ENCODE results near the gene NAXD. TPM values are rescaled to one million over a fixed set of nuclear protein-coding genes. Genes with fewer than 3 reads are reported as not detected.
"Not testable (repeated sequence)": the region's sequence is repeated elsewhere in the genome, so short reads cannot be mapped to it uniquely, and the experiment has no call there.

The NAXD gene
- total RNA-seq, 1 experiment from 2014 or later, result 12.3 TPM

DNA sequence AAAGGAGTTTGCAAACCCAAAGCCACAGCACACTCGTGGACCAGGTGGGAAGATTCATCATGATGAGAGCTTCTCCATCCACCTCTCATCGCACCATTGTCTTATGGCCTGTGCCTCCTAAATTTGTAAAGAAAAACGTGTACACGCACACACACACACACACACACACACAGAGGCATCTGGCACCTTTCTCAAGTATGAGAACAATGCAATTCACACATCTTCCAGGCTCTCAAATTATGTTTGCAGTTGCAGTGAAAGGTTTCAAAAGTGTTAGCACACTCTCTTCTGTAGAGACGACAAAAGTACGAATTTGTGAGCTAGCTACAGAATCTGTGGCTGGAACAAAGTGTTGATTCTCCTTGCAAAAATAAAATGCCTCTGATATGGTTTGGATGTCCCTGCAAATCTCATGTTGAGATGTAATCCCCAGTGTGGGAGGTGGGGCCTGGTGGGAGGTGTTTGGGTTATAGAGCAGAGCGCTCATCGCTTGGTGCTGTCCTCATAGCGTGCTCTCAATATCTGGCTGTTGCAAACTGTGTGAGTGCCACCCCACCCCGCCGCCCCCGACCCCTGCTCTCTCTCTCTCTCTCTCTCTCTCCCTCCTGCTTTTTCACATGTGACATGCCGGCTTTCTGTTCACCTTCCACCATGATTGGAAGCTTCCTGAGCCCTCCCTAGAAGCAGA, 32.0 kb upstream of the NAXD start:
- no peak for DNase-seq
- Histone ChIP-seq H3K36me3 (no peaks in the 10 kb centered on the region), H3K27me3 (no peaks in the 10 kb centered on the region), H3K4me3 (no peak overlapping the region), H3K9me3 (no peaks in the 10 kb centered on the region)

- DNase-seq, result no peak
Observed at GRCh38 chr13:110589793-110590390, 25.5 kb upstream of the NAXD start.

GRCh38 chr13:110590577-110590976, 24.8 kb upstream of the NAXD start:
- Histone ChIP-seq H3K4me3 (no peak overlapping the region), H3K27me3 (no peaks in the 10 kb centered on the region), H3K36me3 (no peaks in the 10 kb centered on the region), H3K9me3 (no peaks in the 10 kb centered on the region)
- DNase-seq, result no peak

More at GRCh38 chr13:110589793-110590390, 25.5 kb upstream of the NAXD start:
- H3K27me3 ChIP-seq, result no peaks in the 10 kb centered on the region
- H3K4me3 ChIP-seq, result no peak overlapping the region
- no peaks in the 10 kb centered on the region for H3K36me3 ChIP-seq
- H3K9me3 ChIP-seq, result no peaks in the 10 kb centered on the region

- no peaks in the 10 kb centered on the region for H3K36me3 ChIP-seq
- H3K9me3 ChIP-seq, result no peaks in the 10 kb centered on the region
- no peak for DNase-seq
- H3K4me3 ChIP-seq, result no peak overlapping the region
- H3K27me3 ChIP-seq, result no peaks in the 10 kb centered on the region
Observed at GRCh38 chr13:110592665-110593064, 22.7 kb upstream of the NAXD start.

DNA sequence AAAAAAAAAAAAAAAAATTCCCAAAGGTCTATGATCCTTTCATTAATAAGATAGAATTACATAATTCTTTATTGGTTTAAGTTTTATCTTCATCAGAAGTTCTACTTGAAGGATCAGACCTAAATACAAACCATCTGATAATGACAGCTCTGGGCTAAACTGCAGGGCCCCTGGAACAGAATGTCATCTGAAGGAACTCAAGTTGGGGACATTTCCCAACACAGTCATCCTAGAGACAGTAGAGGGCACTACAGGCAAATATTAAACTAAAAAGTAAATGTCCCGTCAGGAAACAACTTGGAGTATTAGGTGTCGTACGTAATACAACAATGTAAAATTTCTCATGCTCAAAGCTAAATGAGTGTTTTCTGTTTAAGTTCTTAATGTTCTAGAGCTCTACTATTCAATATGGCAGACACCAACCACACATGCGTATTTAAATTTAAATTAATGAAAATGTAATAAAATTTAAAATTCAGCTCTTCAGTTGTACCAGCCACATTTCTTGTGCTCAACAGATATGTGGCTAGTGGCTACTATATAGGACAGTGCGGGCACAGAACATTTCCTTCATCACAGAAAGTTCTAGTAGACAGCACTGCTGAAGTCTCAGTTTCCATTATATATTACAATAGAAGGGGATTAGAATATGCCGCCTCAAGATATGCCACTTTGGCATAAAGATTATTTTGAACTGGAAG, 21.8 kb upstream of the NAXD start:
- H3K9me3 ChIP-seq, result no peaks in the 10 kb centered on the region
- no peaks in the 10 kb centered on the region for H3K27me3 ChIP-seq
- no peaks in the 10 kb centered on the region for H3K36me3 ChIP-seq
- no peak overlapping the region for H3K4me3 ChIP-seq
- no peak for DNase-seq

DNA sequence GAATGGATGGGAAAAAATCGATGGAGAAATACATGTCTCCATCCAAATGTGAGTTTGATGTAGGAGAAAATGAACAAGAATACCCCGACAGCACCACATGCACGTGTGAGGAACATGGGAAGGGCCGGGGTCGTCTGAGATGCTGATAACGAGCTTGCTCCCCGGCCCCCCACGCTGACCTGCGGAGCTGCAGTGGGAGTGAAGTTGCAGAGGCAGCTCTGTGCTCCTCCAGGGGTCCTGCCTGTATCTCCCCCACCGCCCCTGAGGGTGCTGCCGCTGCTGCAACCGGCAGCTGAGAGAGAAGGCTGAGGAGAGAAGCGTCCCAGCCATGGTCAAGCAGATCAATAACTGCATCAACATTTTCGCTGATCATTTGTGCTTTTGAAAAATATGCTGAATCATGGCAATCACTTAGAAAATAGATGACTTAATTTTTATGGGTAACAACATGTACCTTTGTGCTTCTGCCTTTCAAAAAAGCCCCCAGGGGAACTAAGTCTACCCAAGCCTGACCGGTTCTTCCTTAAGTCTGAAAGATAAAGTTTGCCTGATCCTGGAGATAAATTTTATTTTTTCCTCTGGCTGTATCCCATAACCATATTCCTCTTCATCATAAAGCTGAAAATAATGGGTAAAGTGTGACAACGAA, 18.2 kb upstream of the NAXD start:
- H3K27me3 ChIP-seq, result no peaks in the 10 kb centered on the region
- no peaks in the 10 kb centered on the region for H3K9me3 ChIP-seq
- H3K4me3 ChIP-seq, result no peak overlapping the region
- H3K36me3 ChIP-seq, result no peaks in the 10 kb centered on the region
- DNase-seq, result no peak

GRCh38 chr13:110600261-110600819, 15.0 kb upstream of the NAXD start:
- no peak for DNase-seq
- Histone ChIP-seq H3K9me3 (no peaks in the 10 kb centered on the region), H3K4me3 (no peak overlapping the region), H3K27me3 (no peaks in the 10 kb centered on the region), H3K36me3 (no peaks in the 10 kb centered on the region)

DNA sequence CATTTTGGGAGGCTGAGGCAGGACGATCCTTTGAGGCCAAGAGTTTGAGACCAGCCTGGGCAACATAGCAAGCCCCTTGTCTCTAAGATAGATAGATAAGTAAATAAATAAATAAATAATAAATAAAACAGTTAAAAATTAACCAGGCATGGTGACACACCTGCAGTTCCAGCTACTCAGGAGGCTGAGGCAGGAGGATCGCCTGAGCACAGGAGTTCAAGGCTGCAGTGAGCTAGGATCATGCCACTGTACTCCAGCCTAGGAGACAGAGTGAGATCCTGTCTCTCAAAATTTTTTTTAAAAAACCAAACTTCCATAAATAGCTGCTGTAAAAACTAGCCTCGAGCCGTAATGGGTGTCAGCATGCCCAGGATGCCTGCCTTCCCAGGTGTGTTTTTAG, 14.4 kb upstream of the NAXD start:
- DNase-seq, result no peak
- Histone ChIP-seq H3K27me3 (no peaks in the 10 kb centered on the region), H3K36me3 (no peaks in the 10 kb centered on the region), H3K9me3 (no peaks in the 10 kb centered on the region), H3K4me3 (no peak overlapping the region)

DNA sequence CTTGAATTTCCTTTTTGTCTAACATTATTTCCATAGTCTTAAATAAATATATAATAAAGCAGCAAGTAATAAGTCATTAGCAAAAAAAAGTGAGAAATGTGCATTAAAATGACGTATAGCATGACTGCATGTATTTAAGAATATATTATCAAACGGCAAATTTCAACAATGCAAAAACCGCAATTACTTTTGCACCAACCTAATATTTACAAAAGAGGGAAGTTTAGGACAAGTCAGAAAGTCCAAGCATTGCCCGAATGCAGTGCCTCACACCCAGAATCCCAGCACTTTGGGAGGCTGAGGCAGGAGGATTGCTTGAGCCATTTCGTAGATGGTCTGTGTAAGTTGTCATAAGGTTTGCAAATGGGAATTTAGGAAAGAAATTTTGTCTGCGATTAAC, 10.2 kb upstream of the NAXD start:
- Histone ChIP-seq H3K36me3 (no peaks in the 10 kb centered on the region), H3K27me3 (no peaks in the 10 kb centered on the region), H3K9me3 (no peaks in the 10 kb centered on the region), H3K4me3 (no peak overlapping the region)
- DNase-seq, result no peak

DNA sequence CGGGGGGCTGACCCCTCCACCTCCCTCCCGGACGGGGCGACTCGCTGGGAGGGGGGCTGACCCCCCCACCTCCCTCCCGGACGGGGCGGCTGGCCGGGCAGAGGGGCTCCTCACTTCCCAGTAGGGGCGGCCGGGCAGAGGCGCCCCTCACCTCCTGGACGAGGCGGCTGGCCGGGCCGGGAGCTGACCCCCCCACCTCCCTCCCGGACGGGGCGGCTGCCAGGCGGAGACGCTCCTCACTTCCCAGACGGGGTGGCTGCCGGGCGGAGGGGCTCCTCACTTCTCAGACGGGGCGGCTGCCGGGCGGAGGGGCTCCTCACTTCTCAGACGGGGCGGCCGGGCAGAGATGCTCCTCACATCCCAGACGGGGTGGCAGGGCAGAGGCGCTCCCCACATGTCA, 9.1 kb upstream of the NAXD start:
- DNase-seq, H3K27me3 ChIP-seq, H3K36me3 ChIP-seq, H3K4me3 ChIP-seq, H3K9me3 ChIP-seq: not testable (repeated sequence)

GRCh38 chr13:110607675-110608224, 7.6 kb upstream of the NAXD start:
- Histone ChIP-seq H3K4me3 (no peak overlapping the region), H3K36me3 (no peaks in the 10 kb centered on the region), H3K9me3 (no peaks in the 10 kb centered on the region), H3K27me3 (no peaks in the 10 kb centered on the region)
- no peak for DNase-seq

- no peaks in the 10 kb centered on the region for H3K9me3 ChIP-seq
- H3K27me3 ChIP-seq, result no peaks in the 10 kb centered on the region
- peak; percentile 26 for DNase-seq
- peak overlapping the region; percentile 43 for H3K4me3 ChIP-seq
- H3K36me3 ChIP-seq, result no peaks in the 10 kb centered on the region
Observed at GRCh38 chr13:110610955-110611595, 4.3 kb upstream of the NAXD start.

DNA sequence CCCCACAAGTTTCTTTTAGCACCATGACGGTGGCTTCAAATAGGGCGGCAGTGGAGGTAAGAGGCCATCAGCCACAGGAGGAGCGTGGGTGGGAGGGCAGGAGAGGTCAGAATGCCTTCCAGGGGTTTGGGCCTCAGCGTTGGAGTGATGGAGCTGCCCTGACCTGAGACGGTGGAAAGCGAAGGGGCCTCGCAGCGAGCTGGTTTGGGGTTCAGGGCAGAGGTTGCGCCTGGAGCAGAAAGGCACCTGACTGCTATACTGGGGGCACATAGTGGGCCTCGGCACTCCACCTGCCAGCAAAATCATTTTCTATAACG, 382 bp upstream of the NAXD start:
- Histone ChIP-seq H3K36me3 (peaks cover 3% of the 10 kb centered on the region; the same call in 1 of the 2 replicates), H3K9me3 (no peaks in the 10 kb centered on the region), H3K27me3 (no peaks in the 10 kb centered on the region), H3K4me3 (peak overlapping the region; percentile 93)
- DNase-seq, result no peak

DNA sequence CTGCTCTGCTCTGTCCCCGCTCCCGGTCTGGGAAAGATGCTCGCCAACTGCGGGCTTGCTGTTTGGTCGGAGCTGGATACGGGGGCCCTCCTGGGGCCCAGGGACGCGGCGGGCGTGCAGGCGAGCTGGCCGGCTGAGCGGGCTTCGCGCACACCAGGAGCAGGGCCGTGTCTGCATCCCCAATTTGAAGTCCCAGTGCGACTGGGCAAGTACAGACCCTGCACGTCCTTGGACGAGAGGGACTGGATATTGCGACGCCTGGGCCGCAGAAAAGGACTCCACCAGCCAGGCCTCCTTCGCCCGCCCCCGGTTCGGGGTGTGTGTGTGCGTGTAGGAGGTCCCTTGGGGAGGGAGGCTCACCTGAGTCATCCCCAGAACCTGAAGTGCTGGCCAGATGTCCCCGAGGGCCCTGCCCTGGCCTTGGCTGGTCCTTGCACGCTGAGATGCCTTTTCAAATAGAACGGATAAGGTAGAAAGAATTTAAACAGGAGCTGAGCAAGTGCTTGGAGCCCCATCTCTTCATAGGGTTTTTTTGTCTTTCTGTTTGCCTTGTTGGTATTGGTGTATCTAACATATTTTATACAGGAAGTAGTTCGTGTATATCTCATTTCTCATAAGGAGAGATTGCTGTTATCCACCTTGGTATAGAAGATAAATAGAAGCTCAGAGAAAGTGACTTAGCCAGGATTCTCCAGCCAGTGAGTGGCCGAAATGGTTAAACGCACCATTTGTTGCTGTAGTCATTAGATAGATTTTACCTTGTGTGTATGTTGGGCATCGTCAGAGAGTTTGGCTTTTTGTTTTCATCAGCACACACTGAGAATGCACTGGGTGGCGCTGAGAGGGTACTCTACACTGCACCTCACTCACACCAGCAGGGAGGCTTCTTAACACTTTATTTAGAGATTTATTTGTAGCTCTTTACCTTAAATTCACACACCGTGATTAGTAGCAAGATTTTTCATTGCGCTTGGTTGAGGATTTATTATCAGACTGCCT, 1.1 kb downstream of the NAXD start:
- Histone ChIP-seq H3K9me3 (no peaks in the 10 kb centered on the region), H3K27me3 (no peaks in the 10 kb centered on the region), H3K4me3 (peak overlapping the region; percentile 93), H3K36me3 (peaks cover 3% of the 10 kb centered on the region)
- DNase-seq, result peak; percentile 68

DNA sequence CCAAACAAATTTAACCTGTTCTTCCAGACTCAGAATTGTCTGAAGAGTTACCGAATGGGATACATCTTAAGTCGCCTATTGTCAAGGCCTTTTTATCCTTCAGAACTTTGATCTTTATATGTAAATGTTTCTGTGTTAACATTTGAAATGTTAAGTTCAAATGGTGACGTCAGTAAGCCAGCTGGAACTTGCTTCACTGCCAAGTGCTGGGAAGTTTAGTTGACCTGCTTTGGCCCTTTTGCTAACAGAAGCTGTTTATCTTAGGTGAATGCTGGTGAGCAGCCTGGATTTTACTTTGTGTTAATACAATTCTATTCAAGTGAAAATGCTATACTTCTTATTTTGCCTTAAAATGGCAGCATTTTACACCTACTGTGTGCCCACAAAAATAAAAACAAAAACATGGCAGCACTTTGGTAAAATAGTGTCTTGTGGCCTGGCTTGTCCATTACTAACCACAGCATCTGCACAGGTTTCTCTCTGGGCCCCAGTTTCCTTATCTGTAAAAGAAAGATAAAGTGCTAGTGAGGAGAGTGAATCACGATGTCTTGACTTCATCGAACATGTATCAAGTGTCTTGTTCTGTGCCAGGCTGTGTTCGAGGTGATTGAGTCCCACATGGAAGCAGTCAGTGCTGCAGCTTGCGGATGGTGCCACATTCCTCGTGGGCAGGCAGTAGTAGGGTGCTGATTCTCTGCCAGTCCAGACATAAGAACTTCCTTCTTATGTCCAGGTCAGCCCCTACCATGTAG, 2.2 kb downstream of the NAXD start:
- Histone ChIP-seq H3K9me3 (no peaks in the 10 kb centered on the region), H3K27me3 (no peaks in the 10 kb centered on the region), H3K36me3 (peaks cover 12% of the 10 kb centered on the region), H3K4me3 (peak overlapping the region; percentile 93)
- DNase-seq, result peak; percentile 18
